Choroid plexus epithelial cell (primary cell): Measurements from ENCODE around the gene NOTCH3.

ENCODE experiments used
- DNase-seq: peaks from one replicate; pipeline ENCODE4 v3.0.0-alpha.2; 2010; ENCODE audit warnings: low read depth
- H3K4me3 ChIP-seq: 2 replicates; pipeline ENCODE4 v1.5.1; 2011; ENCODE audit warnings: low read depth, mild to moderate bottlenecking, control low read depth, low read length, moderate library complexity
- CTCF ChIP-seq: conservative IDR thresholded peaks from 2 replicates; pipeline ENCODE4 v1.5.1; 2011; ENCODE audit warnings: low read depth, mild to moderate bottlenecking, control low read depth, inconsistent platforms, low read length, moderate library complexity

NOTCH3 gene

DNA sequence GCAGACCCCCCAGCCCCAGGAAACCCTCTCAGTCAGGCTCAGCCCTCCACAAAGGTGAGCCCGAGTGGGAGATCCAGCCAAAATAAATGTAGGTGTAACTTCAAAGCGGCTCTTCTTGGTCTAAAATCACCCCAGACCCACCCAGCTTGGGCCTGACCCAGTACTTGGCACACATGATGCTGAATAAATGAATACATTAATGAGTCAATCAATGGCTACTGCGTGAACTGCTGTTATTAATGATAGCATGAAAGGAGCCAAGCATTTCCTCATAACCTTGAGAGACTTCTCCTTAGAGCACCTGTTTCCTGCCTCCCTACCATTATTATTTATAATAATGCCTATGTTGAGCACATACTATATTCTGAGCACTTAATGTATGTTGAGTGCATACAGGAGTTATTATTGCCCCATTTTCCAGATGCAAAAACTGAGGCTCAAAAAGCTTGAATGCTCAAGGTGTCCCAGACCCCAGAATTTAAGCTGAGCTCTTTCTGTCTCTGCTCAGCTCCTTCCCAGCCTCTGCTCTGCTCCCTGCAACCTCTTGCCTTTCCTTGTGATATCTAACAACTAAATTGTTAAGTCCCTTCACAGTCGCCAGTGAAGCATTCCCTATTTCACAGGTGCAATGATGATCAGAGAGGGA is 4.3 kb downstream of the NOTCH3 start:
- DNase-seq: no peak
- no peak for TF ChIP-seq CTCF
- no peak overlapping the region for H3K4me3 ChIP-seq

- TF ChIP-seq CTCF: no peak
- H3K4me3 ChIP-seq: peak overlapping the region; percentile 50
- DNase-seq: peak; percentile 39
Measured at GRCh38 chr19:15195371-15196334, 5.1 kb downstream of the NOTCH3 start.

GRCh38 chr19:15194938-15195337 is 5.9 kb downstream of the NOTCH3 start:
- peak overlapping the region; percentile 50 for H3K4me3 ChIP-seq
- no peak for TF ChIP-seq CTCF
- no peak for DNase-seq

- DNase-seq: no peak
- TF ChIP-seq CTCF: no peak
- H3K4me3 ChIP-seq: no peak overlapping the region
Measured at GRCh38 chr19:15191982-15192381, 8.8 kb downstream of the NOTCH3 start.

GRCh38 chr19:15191514-15191913 is 9.3 kb downstream of the NOTCH3 start:
- no peak overlapping the region for H3K4me3 ChIP-seq
- DNase-seq: no peak
- TF ChIP-seq CTCF: no peak

- H3K4me3 ChIP-seq: no peak overlapping the region
- no peak for DNase-seq
- no peak for TF ChIP-seq CTCF
Measured at GRCh38 chr19:15188851-15189250, 11.9 kb downstream of the NOTCH3 start.
